ENCODE data around the gene OBP2A. TPM values are rescaled to one million over a fixed set of nuclear protein-coding genes. Genes with fewer than 3 reads are reported as not detected.

OBP2A gene
- total RNA-seq, 4 donors from 2014 or later = not detected

- Histone ChIP-seq H3K9me3 (peaks cover 0 to 11% (median 0%) of the 10 kb centered on the region in 4 donors), H3K36me3 (no peaks in the 10 kb centered on the region), H3K4me3 (no peak overlapping the region), H3K4me1 (no peaks in the 10 kb centered on the region), H3K27ac (no peak overlapping the region), H3K27me3 (no peaks in the 10 kb centered on the region)
- DNase-seq (ENCODE audit: low spot score in 2 of 2) = no peak
- 73 to 77% methylated on average over 9 of the region's 9 CpGs for WGBS, 2 donors
- TF ChIP-seq POLR2A (IDR thresholded peaks at IDR 0.05) = no peak
- TF ChIP-seq EP300 (IDR thresholded peaks at IDR 0.05) = no peak
- no peak for TF ChIP-seq CTCF (IDR thresholded peaks at IDR 0.05)
Measured at GRCh38 chr9:135567311-135567710, 21.4 kb downstream of the OBP2A start.

GRCh38 chr9:135568026-135568425 lies 22.1 kb downstream of the OBP2A start:
- WGBS, 2 donors = 90 to 91% methylated on average over 6 of the region's 6 CpGs
- no peak overlapping the region for H3K4me3 ChIP-seq
- H3K27me3 ChIP-seq = no peaks in the 10 kb centered on the region
- TF ChIP-seq POLR2A (IDR thresholded peaks at IDR 0.05) = no peak
- no peak for TF ChIP-seq EP300 (IDR thresholded peaks at IDR 0.05)
- TF ChIP-seq CTCF (IDR thresholded peaks at IDR 0.05) = no peak
- peaks cover 0 to 9% (median 0%) of the 10 kb centered on the region in 4 donors for H3K9me3 ChIP-seq
- no peaks in the 10 kb centered on the region for H3K4me1 ChIP-seq
- no peak for DNase-seq (ENCODE audit: low spot score in 2 of 2)
- H3K36me3 ChIP-seq = no peaks in the 10 kb centered on the region
- no peak overlapping the region for H3K27ac ChIP-seq

- Histone ChIP-seq H3K9me3 (peaks cover 0 to 9% (median 0%) of the 10 kb centered on the region in 4 donors), H3K27me3 (no peaks in the 10 kb centered on the region), H3K27ac (no peak overlapping the region), H3K4me3 (no peak overlapping the region), H3K4me1 (no peaks in the 10 kb centered on the region), H3K36me3 (no peaks in the 10 kb centered on the region)
- no peak for DNase-seq (ENCODE audit: low spot score in 2 of 2)
- TF ChIP-seq CTCF (IDR thresholded peaks at IDR 0.05) (no peak), EP300 (IDR thresholded peaks at IDR 0.05) (no peak), POLR2A (IDR thresholded peaks at IDR 0.05) (no peak)
- 53 to 61% methylated on average over 3 of the region's 3 CpGs for WGBS, 2 donors
Measured at GRCh38 chr9:135570456-135570855, 24.5 kb downstream of the OBP2A start.

- WGBS, 2 donors = 79 to 88% methylated on average over 2 of the region's 2 CpGs
- Histone ChIP-seq H3K9me3 (peaks cover 0 to 9% (median 0%) of the 10 kb centered on the region in 4 donors), H3K4me1 (no peaks in the 10 kb centered on the region), H3K36me3 (no peaks in the 10 kb centered on the region), H3K4me3 (no peak overlapping the region), H3K27me3 (no peaks in the 10 kb centered on the region), H3K27ac (no peak overlapping the region)
- no peak for TF ChIP-seq EP300 (IDR thresholded peaks at IDR 0.05)
- no peak for TF ChIP-seq POLR2A (IDR thresholded peaks at IDR 0.05)
- TF ChIP-seq CTCF (IDR thresholded peaks at IDR 0.05) = no peak
- no peak for DNase-seq (ENCODE audit: low spot score in 2 of 2)
Measured at GRCh38 chr9:135572233-135572632, 26.3 kb downstream of the OBP2A start.

- no peak overlapping the region for H3K27ac ChIP-seq
- no peak for DNase-seq (ENCODE audit: low spot score in 2 of 2)
- H3K4me1 ChIP-seq = no peaks in the 10 kb centered on the region
- TF ChIP-seq CTCF (IDR thresholded peaks at IDR 0.05) = no peak
- no peak for TF ChIP-seq EP300 (IDR thresholded peaks at IDR 0.05)
- no peak for TF ChIP-seq POLR2A (IDR thresholded peaks at IDR 0.05)
- H3K36me3 ChIP-seq = no peaks in the 10 kb centered on the region
- H3K4me3 ChIP-seq = no peak overlapping the region
- no peaks in the 10 kb centered on the region for H3K27me3 ChIP-seq
- H3K9me3 ChIP-seq = peaks cover 0 to 9% (median 0%) of the 10 kb centered on the region in 4 donors
- WGBS, 2 donors = 74 to 93% methylated on average over 1 of the region's 1 CpG
Measured at GRCh38 chr9:135573124-135573523, 27.2 kb downstream of the OBP2A start.

All from tibial nerve (tissue), 4 donors.